GM08714 (cell line): ENCODE data around the gene CARS2.
"Not testable (repeated sequence)": the region's sequence is repeated elsewhere in the genome, so short reads cannot be mapped to it uniquely, and the experiment has no call there.

Source experiments
- H3K4me3 ChIP-seq: fragments of 200-500 bp; sonication (Bioruptor generic); 2 replicates; pipeline ENCODE4 v1.5.1; 2014; ENCODE audit warnings: mild to moderate bottlenecking, low read length, inconsistent platforms
- ZNF274 ChIP-seq: IDR thresholded peaks from 2 replicates; pipeline ENCODE4 v1.6.1; 2012; ENCODE audit warnings: mild to moderate bottlenecking, low read depth, low read length

The CARS2 gene

GRCh38 chr13:110637275-110637674, 68.6 kb downstream of the CARS2 start:
- H3K4me3 ChIP-seq, result no peak overlapping the region
- no peak for TF ChIP-seq ZNF274

- TF ChIP-seq ZNF274, result no peak
- H3K4me3 ChIP-seq, result no peak overlapping the region
Observed at GRCh38 chr13:110636701-110637201, 69.2 kb downstream of the CARS2 start.

- no peak for TF ChIP-seq ZNF274
Observed at GRCh38 chr13:110636053-110636475, 69.9 kb downstream of the CARS2 start.

GRCh38 chr13:110635405-110636002, 70.4 kb downstream of the CARS2 start:
- H3K4me3 ChIP-seq, result no peak overlapping the region
- no peak for TF ChIP-seq ZNF274

More at GRCh38 chr13:110636053-110636475, 69.9 kb downstream of the CARS2 start:
- H3K4me3 ChIP-seq, result no peak overlapping the region

- no peak overlapping the region for H3K4me3 ChIP-seq
- no peak for TF ChIP-seq ZNF274
Observed at GRCh38 chr13:110634558-110634957, 71.4 kb downstream of the CARS2 start.

DNA sequence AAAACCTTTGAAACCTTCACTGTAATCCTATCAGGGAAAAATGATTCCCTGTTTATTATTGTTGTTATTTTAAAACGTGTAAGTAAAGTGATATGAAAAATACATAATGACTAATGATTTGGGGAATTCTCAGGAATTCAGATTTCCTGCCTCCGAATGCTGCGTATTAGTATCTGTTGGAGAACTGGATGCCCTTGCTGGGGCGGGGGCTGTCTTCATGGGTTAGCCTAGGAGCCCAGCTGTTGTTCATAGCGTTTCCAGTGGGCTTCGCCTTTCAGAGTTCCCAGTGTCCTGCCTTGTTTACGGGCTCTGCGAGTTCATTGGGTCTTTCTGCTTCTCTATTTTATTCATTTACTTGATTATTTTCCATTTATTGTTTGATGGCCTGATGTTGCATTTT, 72.1 kb downstream of the CARS2 start:
- H3K4me3 ChIP-seq, result no peak overlapping the region

DNA sequence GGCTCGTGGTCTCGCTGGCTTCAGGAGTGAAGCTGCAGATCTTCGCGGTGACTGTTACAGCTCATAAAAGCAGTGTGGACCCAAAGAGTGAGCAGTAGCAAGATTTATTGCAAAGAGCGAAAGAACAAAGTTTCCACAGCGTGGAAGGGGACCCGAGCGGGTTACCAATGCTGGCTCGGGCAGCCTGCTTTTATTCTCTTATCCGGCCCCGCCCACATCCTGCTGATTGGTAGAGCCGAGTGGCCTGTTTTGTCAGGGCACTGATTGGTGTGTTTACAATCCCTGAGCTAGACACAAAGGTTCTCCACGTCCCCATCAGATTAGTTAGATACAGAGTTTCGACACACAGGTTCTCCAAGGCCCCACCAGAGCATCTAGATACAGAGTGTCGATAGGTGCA, 73.7 kb downstream of the CARS2 start:
- not testable (repeated sequence) for H3K4me3 ChIP-seq

More for the DNA sequence above, 72.1 kb downstream of the CARS2 start:
- no peak for TF ChIP-seq ZNF274

DNA sequence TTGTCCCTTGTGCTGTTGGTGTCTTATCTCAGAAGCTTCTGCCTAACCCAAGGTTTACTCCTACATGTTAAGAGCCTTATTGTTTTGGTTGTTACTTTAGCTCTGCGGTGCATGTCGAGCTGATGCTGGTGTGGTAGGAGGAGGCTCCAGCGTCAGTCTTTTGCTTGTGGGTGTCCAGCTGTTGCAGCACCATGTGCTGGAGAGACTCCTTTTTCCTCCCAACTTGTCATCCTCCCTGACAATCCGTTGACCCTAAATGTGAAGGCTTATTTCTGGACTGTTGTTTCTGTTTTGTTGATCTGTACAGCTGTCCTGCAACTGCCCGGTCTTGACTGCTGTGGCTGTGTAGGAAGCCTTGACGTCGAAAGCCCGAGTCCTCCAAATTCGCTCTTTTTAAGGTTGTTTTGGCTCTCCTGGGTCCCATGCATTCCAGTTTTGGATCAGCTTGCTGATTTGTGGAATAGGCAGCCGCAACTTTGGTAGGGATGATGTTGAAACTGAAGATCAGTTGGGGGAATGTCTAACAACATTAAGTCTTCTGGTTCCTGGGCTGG, 75.3 kb downstream of the CARS2 start:
- H3K4me3 ChIP-seq, result no peak overlapping the region
- no peak for TF ChIP-seq ZNF274

GRCh38 chr13:110629735-110630134, 76.2 kb downstream of the CARS2 start:
- TF ChIP-seq ZNF274, result no peak
- H3K4me3 ChIP-seq, result no peak overlapping the region

DNA sequence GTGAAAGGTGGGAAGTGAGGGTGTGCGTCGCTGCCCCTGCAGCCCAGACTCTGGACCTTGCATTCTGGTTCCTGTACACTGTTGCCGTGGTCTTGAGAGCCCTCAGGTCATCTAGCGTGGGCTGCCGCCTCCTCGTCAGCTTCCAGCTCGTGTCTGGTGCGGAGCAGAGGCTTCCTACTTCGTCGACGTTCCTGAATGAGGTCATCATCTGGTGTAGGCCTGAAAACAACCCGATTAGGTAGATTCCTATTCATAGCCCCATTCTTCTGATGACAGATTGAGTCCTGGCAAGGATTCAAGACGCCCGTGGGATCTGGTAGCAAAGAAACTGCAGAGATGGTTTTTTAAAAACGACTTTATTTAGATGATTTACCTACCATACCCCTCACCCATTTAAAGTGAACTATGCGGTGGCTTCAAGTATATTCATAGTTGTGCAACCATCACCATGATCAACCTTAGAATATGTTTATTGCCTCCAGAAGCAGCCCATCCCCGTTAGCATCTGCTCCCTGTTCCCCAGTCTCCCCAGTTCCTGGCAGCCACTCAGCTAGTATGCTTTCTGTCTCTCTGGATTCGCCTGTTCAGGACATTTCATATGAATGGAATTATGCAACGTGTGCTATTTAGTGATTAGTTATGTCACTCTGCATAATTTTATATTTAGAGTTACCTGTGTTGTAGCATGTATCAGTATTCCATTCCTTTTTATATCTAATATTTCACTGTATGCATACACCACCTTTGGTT, 76.8 kb downstream of the CARS2 start:
- no peak overlapping the region for H3K4me3 ChIP-seq
- TF ChIP-seq ZNF274, result no peak

DNA sequence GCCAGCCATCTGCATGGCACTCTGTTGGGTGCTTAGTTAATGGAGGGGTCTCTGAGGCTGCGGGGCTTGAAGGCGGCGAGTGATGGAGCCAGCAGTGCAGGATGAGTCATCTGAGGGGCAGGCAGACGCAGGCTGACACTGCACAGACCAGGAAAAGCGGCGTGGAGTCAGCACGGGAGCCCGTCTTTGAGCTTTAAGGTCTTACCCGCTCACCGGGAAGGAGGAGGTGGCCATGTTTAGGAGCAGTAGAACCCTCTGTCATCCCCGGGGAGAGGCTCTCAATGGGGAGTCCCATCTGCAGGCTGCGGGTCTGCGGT, 77.5 kb downstream of the CARS2 start:
- no peak overlapping the region for H3K4me3 ChIP-seq
- no peak for TF ChIP-seq ZNF274

- no peak overlapping the region for H3K4me3 ChIP-seq
- TF ChIP-seq ZNF274, result no peak
Observed at GRCh38 chr13:110627761-110628476, 78.0 kb downstream of the CARS2 start.

GRCh38 chr13:110627351-110627750, 78.6 kb downstream of the CARS2 start:
- no peak for TF ChIP-seq ZNF274
- no peak overlapping the region for H3K4me3 ChIP-seq

DNA sequence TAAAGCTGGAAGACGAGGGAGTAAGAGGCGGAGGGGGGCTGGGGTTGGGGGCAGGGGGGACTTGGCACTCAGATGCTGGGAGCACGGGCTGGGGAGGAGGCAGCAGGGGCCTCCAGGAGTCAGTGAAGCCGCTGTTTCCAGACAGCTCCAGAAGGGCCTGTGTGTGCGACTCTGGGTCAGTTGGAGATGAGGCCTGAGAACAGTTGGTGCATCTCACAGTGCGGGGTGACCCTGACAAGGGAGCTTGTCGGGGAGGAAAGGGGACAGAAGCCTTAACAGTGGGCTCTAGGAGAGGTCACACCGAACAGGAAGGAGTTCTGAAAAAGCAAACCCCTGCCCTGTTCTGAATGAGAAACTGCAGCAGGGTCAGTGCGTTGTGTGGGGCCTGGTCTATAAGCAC, 79.4 kb downstream of the CARS2 start:
- TF ChIP-seq ZNF274, result no peak

More for the DNA sequence above, 79.4 kb downstream of the CARS2 start:
- no peak overlapping the region for H3K4me3 ChIP-seq
